Right ventricle myocardium superior (tissue), 1 donor: ENCODE results near the gene LYPD6B. TPM values are rescaled to one million over a fixed set of nuclear protein-coding genes. Genes with fewer than 3 reads are reported as not detected.

Experiments
- ATAC-seq: fragments of 200-7000 bp; cut with Tn5 transposase; one replicate; pipeline ENCODE4 v1.9.1; 2020; ENCODE audit warnings: mild to moderate bottlenecking; ENCODE audit not compliant: poor library complexity
- DNase-seq: peaks from one replicate; pipeline ENCODE4 v3.0.0-alpha.2; 2020
- intact Hi-C: fragments of 100-400 bp; cut with DNase I; formaldehyde crosslinking; loops from one replicate; pipeline ENCODE4 v1.11.2; 2022
- total RNA-seq: library from RNA; stranded (reverse); fragmentation: NEBNext Ultra II Directional; extraction: Animal tissue kit (Norgen Biotek cat#: 25700); gene quantifications from one replicate; pipeline ENCODE4 v1.2.1, GENCODE V29; 2021
- donor health status: DM: no; HTN: yes; CAD: no; lungs with severe emphysema.

Gene LYPD6B
- total RNA-seq, 1 donor from 2014 or later = not detected

DNA sequence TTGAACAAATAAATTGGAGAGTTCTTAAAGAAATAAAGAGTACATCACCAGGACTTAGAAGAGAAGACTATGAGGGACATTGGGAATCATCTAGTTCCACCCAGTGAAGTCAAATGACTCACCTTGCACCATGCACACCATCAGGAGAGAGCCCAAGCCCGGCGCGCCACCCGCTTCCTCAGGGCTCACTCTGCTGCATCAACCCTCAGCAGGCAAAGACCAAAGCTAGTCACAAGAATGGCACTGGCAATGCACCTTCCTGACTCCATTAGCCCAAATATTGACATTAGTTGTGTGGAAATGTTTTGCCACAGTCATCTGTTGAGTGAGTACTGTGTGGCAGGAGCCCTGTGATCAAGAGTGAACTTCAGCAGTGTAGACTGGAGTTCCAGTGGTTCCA lies 7.1 kb upstream of the LYPD6B start:
- DNase-seq (no peak), ATAC-seq (no peak)
- intact Hi-C loops = no loop called here

DNA sequence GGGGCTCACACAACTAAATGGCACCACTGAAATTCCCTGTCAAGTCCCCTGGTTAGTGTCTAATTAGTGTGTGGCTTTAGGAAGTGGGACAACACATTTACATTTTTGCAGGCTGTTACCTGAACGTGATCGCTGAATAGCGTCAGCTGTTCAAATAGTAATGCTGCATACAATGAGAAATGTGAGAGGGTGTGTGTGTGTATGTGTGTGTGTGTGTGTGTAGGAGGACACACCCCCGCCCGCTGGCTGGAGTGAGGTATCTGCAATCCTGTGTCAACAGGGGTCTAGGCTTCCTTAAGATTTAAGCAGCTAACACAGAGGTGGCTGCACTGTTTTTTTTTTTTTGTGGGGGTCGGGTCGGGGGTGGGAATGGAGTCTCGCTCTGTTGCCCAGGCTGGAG lies 4.8 kb upstream of the LYPD6B start:
- intact Hi-C loops = no loop called here

DNA sequence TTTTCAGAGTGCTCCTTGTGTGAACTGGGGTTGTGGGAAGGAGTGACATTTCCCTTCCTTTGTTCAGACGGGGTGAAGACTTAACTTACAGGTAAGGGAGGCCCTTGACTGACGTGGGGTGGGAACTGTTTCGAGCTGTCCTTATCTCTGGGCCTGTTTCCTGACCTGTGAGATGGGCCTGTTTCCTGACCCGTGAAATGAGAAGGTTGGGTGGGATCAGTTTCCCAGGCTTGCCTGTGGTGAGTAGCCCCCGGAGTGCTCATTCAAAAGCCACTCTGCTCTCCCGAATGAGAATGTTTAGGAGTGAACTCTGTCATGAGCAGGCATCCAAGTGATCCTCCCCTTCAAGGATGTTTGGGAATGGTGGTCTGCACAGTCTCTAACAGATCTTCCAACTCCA lies 4.1 kb upstream of the LYPD6B start:
- no peak for ATAC-seq

More for the DNA sequence above, 4.8 kb upstream of the LYPD6B start:
- no peak for ATAC-seq
- no peak for DNase-seq

DNA sequence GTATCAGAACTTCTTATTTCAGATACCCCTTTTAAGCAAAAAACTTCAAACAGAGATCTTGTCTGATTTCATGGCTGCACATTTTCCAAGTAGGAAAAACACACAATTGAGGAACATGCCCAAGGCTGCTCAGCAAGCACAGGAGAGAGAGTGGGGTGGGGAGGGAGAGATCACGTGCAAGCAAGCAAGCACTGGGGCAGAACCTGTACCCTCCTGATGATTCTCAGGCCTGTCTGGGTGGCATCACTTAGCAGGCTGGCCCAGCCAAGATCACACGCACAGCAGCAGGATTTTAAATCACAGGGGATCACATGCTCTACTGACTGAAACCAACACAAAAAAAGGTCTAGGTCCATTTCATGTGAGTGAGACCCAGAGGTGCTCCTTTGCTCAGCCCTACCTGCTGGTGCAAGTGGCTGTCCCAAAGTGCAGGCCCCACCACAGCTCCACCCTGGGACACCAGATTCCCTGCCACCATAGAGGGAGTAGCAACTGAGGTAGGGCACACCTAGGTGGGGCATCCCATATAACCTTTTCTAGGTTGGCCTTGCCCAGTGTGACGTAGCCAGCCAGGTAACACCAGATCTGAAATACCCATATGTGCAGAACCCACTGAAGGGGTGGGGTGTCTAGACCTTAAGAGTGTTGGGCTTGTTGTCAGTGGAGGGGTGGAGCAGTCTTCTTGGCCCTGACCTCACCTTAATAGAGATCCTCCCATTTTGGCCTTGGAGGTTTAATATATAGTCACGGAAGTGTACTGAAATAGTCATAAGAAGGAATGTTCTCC lies 1.8 kb upstream of the LYPD6B start:
- no peak for DNase-seq
- no peak for ATAC-seq
- intact Hi-C loops = no loop called here

More for the DNA sequence above, 4.1 kb upstream of the LYPD6B start:
- no peak for DNase-seq
- intact Hi-C loops = no loop called here

DNA sequence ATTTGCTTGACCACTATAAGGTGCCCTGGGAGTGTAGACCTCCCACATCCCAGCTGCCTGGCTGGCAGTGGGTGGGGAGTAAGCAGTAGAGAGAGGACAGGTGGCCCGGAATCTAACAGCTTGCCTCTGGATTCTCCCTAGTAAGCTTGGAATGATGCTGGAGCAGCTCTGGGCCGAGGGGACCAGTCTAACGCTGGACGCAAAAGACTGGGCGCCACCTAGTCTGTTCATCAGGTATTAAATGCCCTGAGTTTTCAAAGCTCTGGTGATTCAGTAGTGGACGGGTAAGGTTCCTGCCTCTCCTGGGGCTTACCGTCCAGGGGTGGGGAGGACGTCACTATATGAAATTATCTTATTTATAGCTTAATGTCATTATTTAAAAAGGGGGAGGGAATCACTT lies 648 bp upstream of the LYPD6B start:
- DNase-seq (no peak), ATAC-seq (no peak)
- intact Hi-C loops = no loop called here

DNA sequence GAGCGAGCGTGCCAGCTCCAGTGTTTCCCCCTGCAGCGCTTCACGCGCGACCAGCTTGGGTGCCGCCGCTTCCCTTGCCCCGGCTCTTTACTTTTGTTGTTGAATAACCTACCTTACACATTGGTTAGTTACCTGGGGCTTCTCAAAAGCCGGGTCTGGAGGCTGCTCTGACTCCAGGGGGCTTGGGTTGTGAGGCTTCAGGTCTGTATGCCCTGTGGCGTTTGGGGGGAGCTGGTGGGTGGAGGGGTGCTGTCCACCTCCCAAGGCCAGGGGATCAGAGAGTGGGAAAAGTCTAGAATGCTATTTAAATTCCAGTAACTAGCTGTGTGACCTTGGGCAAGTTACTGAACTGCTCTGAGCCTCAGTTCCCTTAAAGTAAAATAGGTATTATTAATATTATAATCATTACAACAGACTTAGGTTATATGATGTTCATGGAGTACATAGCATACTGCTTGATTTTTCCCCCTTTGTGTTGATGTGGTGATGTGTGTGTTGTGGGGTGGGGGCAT lies 770 bp downstream of the LYPD6B start:
- intact Hi-C loops = no loop called here

DNA sequence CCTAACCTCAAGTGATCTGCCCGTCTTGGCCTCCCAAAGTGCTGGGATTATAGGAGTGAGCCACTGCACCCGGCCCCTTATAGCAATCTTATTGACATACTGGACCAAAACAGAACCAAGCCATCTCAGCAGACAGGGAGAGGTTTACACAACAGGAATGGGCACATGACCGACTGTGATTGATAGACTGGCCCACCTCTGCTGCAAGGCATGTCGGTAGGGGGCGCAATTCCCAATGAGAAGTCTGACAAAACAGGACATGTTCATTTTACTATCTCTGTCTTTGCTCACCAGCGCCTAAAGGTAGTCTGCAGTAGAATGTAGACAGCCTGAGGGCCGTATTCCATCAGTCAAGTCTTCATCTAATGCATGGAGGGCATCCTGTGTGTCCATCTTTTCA lies 2.0 kb downstream of the LYPD6B start:
- intact Hi-C loops = no loop called here
- ATAC-seq = no peak
- no peak for DNase-seq

More for the DNA sequence above, 770 bp downstream of the LYPD6B start:
- ATAC-seq (no peak), DNase-seq (no peak)

DNA sequence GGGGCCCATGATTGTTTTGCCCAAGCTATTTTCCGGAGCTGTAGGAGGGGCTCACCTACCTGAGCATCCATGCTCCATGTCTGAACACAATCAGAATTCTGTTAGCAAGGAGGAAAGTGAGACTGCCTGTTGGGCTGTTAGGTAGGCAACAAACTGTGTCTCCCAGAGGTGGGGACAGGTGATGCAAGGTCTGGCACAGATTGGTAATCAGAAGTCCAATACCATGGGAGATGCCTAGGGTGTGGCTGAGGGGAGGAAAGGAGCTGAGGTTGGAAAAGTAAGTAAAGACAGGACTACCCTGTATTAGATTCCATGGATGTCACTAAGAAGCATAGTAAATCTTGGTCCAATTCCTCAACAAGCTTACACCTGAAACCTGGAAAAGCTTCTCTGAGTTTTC lies 3.0 kb downstream of the LYPD6B start:
- intact Hi-C loops = no loop called here
- no peak for ATAC-seq

DNA sequence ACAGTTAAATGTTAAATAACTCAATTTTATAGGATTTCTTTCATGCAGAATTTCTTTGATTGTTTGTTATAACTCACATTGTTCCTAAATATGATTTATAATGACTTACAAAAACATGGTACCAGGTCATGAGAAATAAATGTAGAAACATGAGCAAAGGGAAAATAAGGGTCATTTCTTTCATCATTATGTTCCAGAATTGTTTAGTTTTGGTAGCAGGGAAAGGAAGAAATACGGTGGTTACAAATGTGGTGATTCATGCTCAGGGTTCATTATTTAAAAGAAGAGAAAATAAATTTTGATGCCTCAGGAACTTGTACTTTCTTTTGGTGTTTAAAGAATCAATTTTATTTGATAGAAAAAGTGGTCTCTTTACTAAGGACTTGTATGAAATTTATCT lies 4.4 kb downstream of the LYPD6B start:
- intact Hi-C loops = no loop called here
- DNase-seq (no peak), ATAC-seq (no peak)

More for the DNA sequence above, 3.0 kb downstream of the LYPD6B start:
- DNase-seq = no peak

DNA sequence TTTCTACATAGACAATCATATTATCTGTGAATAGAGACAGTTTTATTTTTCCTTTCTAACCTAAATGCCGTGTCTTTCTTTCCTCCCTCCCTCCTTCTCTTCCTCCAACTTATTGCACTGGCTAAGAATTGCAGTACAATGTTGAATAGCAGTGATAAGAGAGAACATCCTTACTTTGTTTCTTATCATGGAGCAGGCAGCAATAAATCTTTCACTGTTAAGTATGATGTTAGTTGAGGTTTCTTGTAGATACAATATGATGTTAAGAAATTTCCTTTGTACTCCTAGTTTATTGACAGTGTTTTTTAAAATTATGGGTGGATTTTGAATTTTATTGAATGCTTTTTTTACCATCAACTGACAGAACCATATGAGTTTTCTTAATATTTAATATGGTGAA lies 6.0 kb downstream of the LYPD6B start:
- DNase-seq (no peak), ATAC-seq (no peak)
- intact Hi-C loops = no loop called here

DNA sequence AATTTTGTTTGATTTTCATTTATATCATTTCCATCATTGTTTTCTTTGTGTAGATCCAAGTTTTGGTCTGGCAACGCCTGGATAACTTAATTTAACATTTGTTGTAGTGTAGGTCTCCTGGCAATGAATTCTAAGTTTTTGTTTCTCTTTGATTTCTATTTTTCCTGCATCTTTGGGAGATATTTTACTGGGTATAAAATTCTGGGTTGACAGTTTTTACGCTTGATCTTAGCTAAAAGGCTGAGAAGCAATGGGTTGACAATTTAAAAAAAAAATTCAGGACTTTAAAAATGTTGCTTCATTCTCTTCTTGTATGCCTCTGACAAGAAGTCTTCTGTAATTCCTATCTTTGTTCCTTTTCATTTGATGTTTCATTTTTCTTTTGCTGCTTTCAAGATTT lies 8.6 kb downstream of the LYPD6B start:
- intact Hi-C loops = no loop called here
- ATAC-seq (no peak), DNase-seq (no peak)

DNA sequence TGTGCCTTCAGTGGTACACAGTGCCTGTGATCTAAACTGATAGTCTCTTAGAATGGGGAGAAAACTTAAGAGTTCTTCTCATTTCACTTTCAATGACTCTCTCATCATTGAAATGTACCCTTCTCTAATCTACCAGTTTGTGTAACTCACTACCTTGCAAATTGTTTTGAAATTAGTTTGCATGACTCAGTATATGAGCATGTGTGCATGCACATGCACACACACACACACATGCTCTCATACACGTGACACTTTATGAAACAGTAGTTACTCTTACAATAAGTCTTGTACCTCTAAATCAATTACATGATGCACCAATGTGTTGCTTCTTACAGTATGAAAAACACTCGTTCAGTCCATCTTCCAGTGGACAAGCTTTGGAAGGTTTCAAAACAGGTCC lies 10.6 kb downstream of the LYPD6B start:
- ATAC-seq = no peak
- intact Hi-C loops = no loop called here
- DNase-seq = no peak

DNA sequence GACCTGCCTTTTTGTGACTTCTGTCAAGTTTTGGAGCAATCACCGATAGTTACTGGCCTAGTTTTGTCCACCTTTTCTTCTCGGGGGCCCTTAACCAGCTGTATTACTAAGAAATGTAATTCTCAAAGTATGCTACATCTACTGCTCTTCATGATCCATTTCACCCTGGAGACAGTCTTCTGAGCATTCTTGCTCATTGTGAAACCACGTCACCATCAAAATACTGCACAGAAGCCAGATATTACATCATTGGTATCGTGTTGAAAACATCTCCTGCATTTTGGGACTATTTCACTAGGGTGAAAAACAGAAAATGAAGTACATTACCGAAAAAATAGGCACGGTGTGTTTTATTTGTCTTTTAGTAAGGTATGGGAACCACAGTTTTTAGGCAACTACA lies 11.7 kb downstream of the LYPD6B start:
- intact Hi-C loops = no loop called here
- no peak for ATAC-seq
- no peak for DNase-seq

DNA sequence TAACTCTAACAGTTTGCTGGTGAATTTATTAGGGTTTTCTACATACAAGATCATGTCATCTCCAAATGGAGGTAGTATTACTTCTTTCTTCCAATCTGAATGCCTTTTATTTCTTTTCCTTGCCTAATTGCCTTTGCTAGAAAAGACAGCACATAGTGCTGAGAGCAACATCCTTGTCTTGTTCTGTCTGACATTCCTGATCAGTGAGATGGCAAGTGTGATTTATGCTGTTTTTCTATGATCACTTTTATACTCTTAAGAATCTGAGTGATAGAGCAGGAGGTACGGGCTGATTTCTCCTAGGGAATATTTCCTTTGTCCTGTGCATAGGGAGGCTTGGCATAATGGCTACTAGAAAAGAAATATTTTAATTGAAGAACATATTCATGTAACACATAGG lies 17.3 kb downstream of the LYPD6B start:
- intact Hi-C loops = no loop called here
- DNase-seq (no peak), ATAC-seq (no peak)

DNA sequence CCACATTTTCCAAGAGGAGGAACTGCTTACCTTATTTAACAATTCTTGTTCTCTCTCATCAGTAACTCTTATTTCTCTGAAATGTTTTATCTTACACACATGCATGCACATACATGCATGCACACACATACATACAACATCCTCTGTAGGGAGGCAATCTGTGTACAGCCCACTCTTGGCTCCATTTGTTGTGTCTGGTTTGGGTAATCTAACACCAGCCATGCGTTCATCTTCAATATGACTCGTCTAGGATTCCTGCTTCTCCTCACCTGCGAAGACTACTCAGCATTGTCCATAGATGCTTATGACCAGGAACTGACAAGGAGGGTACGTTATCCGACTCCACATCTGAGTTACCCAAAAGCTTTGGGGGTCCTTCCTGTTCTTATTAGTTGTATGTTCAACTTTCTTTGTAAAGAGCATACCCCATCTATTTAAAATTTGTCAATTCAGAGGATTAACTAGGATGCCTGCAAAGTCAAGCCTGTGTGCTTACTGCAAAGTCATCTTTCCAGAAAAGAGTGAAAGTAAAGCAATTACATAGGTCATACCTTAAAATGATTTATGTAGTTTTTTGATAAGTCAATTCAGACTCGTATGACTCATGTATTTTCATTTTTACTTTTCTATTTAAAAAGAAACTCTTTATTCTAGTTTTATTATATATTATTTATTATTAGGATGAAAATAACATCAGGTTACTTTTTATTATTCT lies 18.2 kb downstream of the LYPD6B start:
- no peak for ATAC-seq
- no peak for DNase-seq
- intact Hi-C loops = no loop called here

DNA sequence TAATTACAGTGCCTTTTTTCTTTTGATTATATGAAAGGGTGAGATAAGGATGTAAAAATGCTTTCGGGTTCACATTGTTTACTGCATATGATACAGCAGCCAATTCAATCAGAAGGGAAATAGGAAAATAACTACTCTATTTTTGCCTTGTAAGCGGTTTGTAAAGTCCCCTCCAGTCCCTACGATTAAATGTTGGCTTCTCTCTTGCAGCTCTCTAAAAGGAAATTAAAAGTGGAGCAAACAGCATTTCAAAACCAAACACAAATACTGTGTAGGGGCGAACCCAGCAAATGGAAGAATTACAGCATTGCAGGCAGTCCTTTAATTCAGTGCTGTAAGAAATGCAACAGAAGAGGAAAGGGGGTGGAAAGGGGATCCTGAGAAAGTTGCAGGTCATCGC lies 18.9 kb downstream of the LYPD6B start:
- intact Hi-C loops = no loop called here
- ATAC-seq (no peak), DNase-seq (no peak)

DNA sequence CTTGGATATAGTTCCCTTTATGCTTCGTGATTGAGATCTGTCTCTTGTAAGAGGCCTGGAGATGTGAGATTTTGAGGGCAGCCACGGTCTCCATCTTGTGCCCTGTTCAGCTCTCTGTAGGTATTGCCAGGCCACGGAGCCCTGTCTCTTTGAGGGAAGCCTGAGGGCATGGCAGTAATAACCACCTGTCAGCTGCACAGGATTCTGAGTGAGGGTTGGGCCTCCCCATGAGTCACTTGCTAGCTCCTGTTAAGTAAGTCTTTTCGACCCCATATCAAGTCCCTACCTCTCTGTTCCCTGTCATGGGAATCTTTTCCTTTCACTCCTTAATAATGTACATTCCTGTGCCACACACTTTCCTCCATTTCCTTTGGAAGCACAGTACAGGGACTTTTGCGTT lies 20.4 kb downstream of the LYPD6B start:
- ATAC-seq = no peak

DNA sequence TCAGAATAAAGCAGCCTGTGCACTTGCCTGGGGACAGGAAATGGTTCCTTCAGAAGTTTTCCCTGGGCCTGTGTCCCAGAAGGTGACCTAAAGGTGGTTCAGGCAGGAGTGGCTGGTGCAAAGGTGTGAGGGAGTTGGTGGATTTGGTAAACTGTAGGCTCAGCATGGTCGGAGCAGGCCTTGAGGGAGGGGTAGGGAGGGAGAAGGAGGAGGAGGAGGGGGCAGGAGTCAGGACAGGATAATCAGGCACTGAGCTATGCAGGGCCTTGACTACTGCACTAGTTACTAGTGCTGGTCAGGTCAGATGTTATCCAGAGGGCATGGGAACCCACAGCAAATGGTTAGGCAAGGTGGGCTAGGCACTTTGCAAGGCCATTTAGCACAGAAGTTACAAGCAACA lies 21.3 kb downstream of the LYPD6B start:
- no peak for ATAC-seq
- no peak for DNase-seq
- intact Hi-C loops = no loop called here

More for the DNA sequence above, 20.4 kb downstream of the LYPD6B start:
- intact Hi-C loops = no loop called here
- no peak for DNase-seq

DNA sequence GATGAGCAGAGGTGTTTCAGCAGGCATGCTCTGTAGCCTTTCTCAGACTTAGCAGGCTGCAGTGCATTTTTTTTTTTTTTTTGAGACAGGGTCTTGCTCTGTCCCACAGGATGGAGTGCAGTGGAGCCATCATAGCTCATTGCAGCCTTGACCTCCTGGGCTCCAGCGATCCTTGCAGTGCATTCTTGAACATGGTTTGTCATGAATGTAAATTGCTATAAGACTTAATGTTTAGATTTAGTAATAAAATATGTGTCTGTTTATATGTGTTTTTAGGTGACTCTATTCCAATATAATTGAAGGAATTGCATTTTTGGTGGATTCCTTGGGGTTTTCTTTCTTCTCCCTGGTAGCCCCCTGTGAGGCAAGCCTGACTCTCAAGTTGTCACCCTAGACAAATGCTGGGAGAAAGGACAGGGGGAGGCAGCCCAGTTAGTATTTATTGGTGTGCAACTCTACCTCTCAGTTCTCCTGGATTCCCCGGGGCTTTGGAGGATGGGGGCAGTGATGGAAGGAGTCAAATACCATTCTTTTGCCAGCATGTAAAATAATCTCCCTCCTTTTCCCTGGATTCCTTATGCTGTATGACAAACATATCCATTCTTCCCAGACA lies 22.7 kb downstream of the LYPD6B start:
- DNase-seq = no peak
- ATAC-seq = no peak

DNA sequence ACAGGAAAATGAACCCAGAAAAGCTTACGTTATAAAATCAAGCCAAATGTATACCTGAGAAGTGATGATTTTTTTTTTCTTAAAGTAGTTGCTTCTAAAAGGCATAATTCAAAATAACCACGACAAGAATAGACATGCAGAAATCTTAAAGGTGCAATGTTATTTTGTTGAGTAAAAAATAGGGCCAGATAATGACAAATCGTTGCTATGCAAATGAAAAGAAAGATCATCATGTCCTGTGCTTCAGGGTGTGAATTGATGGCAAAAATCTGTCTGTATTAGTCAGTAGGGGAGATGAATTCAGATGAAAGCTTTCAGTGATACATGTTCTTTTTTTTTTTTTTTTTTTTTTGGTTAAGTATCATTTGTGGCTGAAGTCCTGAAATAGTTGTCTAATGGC lies 24.0 kb downstream of the LYPD6B start:
- intact Hi-C loops = no loop called here
- ATAC-seq = no peak

More for the DNA sequence above, 22.7 kb downstream of the LYPD6B start:
- intact Hi-C loops = no loop called here

More for the DNA sequence above, 24.0 kb downstream of the LYPD6B start:
- no peak for DNase-seq
